Naive thymus-derived CD4-positive, alpha-beta T cell (primary cell): ENCODE data around the gene RABAC1. TPM values are rescaled to one million over a fixed set of nuclear protein-coding genes. Genes with fewer than 3 reads are reported as not detected.

ENCODE experiments used
- ATAC-seq: fragments of 150-1000 bp; cut with Tn5 transposase; 2 replicates; pipeline ENCODE4 v1.10.0; 2021; ENCODE audit warnings: mild to moderate bottlenecking, moderate library complexity
- CTCF ChIA-PET: fragments of 350-600 bp; sonication (Branson Sonifier 250); formaldehyde crosslinking; loops from one replicate; lab custom pipeline; 2021; ENCODE audit warnings: antibody characterized with exemption; lab: Charles Lee
- POLR2A ChIA-PET: fragments of 350-600 bp; sonication (Branson Sonifier 250); formaldehyde crosslinking; loops from one replicate; lab custom pipeline; 2021; ENCODE audit warnings: antibody characterized with exemption, inconsistent platforms; lab: Charles Lee
- DNase-seq, 9 donors: peaks; one replicate each; pipeline versions ENCODE4 v3.0.0 to v3.0.0-alpha.2; 2020 to 2022; ENCODE audit warnings: mixed read lengths in 1 of 9
- H3K27ac ChIP-seq: one replicate; pipeline ENCODE4 v1.7.0; 2013; ENCODE audit warnings: mild to moderate bottlenecking, low read depth, low read length, moderate library complexity
- H3K27me3 ChIP-seq, 2 donors: one replicate each; pipeline ENCODE4 v1.7.0; 2013; ENCODE audit warnings: low read length in 2 of 2, mild to moderate bottlenecking in 2 of 2, moderate library complexity in 2 of 2; ENCODE audit not compliant: control insufficient read depth in 2 of 2, insufficient read depth in 2 of 2
- H3K36me3 ChIP-seq, 3 experiments: 1 replicate in 2 of 3; 2 replicates in 1 of 3; pipeline ENCODE4 v1.7.0; 2013; ENCODE audit warnings: low read length in 3 of 3, mild to moderate bottlenecking in 3 of 3, moderate library complexity in 1 of 3; ENCODE audit not compliant: insufficient read depth in 3 of 3, control insufficient read depth in 2 of 3
- H3K4me1 ChIP-seq, 2 donors: one replicate each; pipeline ENCODE4 v1.7.0; 2013; ENCODE audit warnings: low read length in 2 of 2, mild to moderate bottlenecking in 2 of 2, moderate library complexity in 1 of 2; ENCODE audit not compliant: control insufficient read depth in 2 of 2, insufficient read depth in 2 of 2
- H3K4me3 ChIP-seq: 2 replicates; pipeline ENCODE4 v1.7.0; 2013; ENCODE audit warnings: mild to moderate bottlenecking, low read length
- H3K9me3 ChIP-seq, 3 experiments: 1 replicate in 2 of 3; 2 replicates in 1 of 3; pipeline ENCODE4 v1.7.0; 2013; ENCODE audit warnings: low read length in 3 of 3; ENCODE audit not compliant: control insufficient read depth in 2 of 3
- H3K27ac Mint-ChIP-seq, 9 donors: one replicate each; pipeline ENCODE4 v1.8.0; 2020 to 2022; ENCODE audit warnings: mixed read lengths in 9 of 9, mild to moderate bottlenecking in 8 of 9, moderate library complexity in 5 of 9, inconsistent platforms in 2 of 9
- H3K27me3 Mint-ChIP-seq, 5 donors: one replicate each; pipeline ENCODE4 v1.8.0; 2021 to 2022; ENCODE audit warnings: mixed read lengths in 5 of 5, mild to moderate bottlenecking in 1 of 5
- H3K36me3 Mint-ChIP-seq, 5 donors: one replicate each; pipeline ENCODE4 v1.8.0; 2020 to 2022; ENCODE audit warnings: mixed read lengths in 5 of 5, mild to moderate bottlenecking in 3 of 5, inconsistent platforms in 1 of 5
- H3K4me1 Mint-ChIP-seq, 7 donors: one replicate each; pipeline ENCODE4 v1.8.0; 2020 to 2022; ENCODE audit warnings: mixed read lengths in 7 of 7, mild to moderate bottlenecking in 3 of 7, inconsistent platforms in 1 of 7
- H3K4me3 Mint-ChIP-seq, 10 donors: one replicate each; pipeline ENCODE4 v1.8.0; 2020 to 2022; ENCODE audit warnings: mild to moderate bottlenecking in 10 of 10, mixed read lengths in 10 of 10, moderate library complexity in 6 of 10, inconsistent platforms in 2 of 10
- H3K9me3 Mint-ChIP-seq, 11 donors: one replicate each; pipeline ENCODE4 v1.8.0; 2020 to 2022; ENCODE audit warnings: mixed read lengths in 11 of 11, mild to moderate bottlenecking in 4 of 11, inconsistent platforms in 1 of 11, moderate library complexity in 1 of 11
- intact Hi-C, 2 donors: fragments of 100-400 bp; cut with micrococcal nuclease; formaldehyde crosslinking; loops; one replicate each; pipeline ENCODE4 v1.15.1; 2023
- polyA plus RNA-seq, 2 donors: library from polyadenylated mRNA; unstranded; fragments of 300-500 nt; fragmentation: Illumina TruSeq; gene quantifications; one replicate each; pipeline ENCODE4 v1.2.3, GENCODE V29; 2021
- total RNA-seq, 6 experiments: library from RNA in 5 of 6; stranded (reverse) in 5 of 6; gene quantifications; 1 replicate in 5 of 6; 2 replicates in 1 of 6; pipeline ENCODE4 v1.2.3 and lab custom pipeline; 2021 to 2026

Gene RABAC1
- total and polyA plus RNA-seq, 7 experiments from 2014 or later = 70.4 to 187 (median 86.4) TPM

GRCh38 chr19:41910240-41910991, 48.7 kb downstream of the RABAC1 start:
- Histone ChIP-seq H3K27me3 (peaks cover 0 to 12% of the 10 kb centered on the region in 2 donors), H3K9me3 (no peaks in the 10 kb centered on the region), H3K4me3 (no peak overlapping the region), H3K36me3 (peaks cover 13 to 34% (median 13%) of the 10 kb centered on the region in 3 experiments), H3K4me1 (peaks cover 12 to 38% of the 10 kb centered on the region in 2 donors), H3K27ac (peak overlapping the region; percentile 10)
- H3K36me3 Mint-ChIP-seq = peaks cover 0 to 37% (median 10%) of the 10 kb centered on the region in 5 donors
- ChIA-PET POLR2A (interaction anchor here (0.9 to 15.6 kb wide), 9 partner anchors 9 to 50 kb away, joined by 3 to 348 read pairs (median 6); partner anchors contain the start of genes ARHGEF1, ERFL and RPS19), CTCF (interaction anchor here (0.9 to 1.3 kb wide), 5 partner anchors 15 to 37 kb away, joined by 3 to 4 read pairs (median 3); no protein-coding TSS in a partner anchor)
- peaks cover 0 to 6% (median 0%) of the 10 kb centered on the region in 11 donors for H3K9me3 Mint-ChIP-seq
- H3K27ac Mint-ChIP-seq = peak overlapping the region; percentile 26 to 87 (median 78)
- DNase-seq = peak in 2 of 9 donors; percentile 40 to 45
- H3K4me1 Mint-ChIP-seq = peaks cover 28 to 56% (median 44%) of the 10 kb centered on the region in 7 donors
- peak overlapping the region in 5 of 10 donors; percentile 8 to 49 (median 22) for H3K4me3 Mint-ChIP-seq
- intact Hi-C loops = loop anchor here in 1 of 2 donors (2.0 kb wide), 1 partner anchor 38 kb away; no protein-coding TSS in a partner anchor
- H3K27me3 Mint-ChIP-seq = peaks cover 0 to 28% (median 0%) of the 10 kb centered on the region in 5 donors
- peak; percentile 10 for ATAC-seq

GRCh38 chr19:41909706-41910105, 49.4 kb downstream of the RABAC1 start:
- H3K4me1 Mint-ChIP-seq = peaks cover 31 to 57% (median 49%) of the 10 kb centered on the region in 7 donors

GRCh38 chr19:41908724-41909464, 50.2 kb downstream of the RABAC1 start:
- H3K4me1 ChIP-seq = peaks cover 9 to 29% of the 10 kb centered on the region in 2 donors
- no peaks in the 10 kb centered on the region for H3K9me3 ChIP-seq
- no peak overlapping the region for H3K27ac ChIP-seq
- ChIA-PET POLR2A (interaction anchor here (0.6 to 15.6 kb wide), 9 partner anchors 7 to 36 kb away, joined by 3 to 348 read pairs (median 5); partner anchors contain the start of genes ARHGEF1 and ERFL), CTCF (no interaction called here)
- H3K36me3 Mint-ChIP-seq = peaks cover 0 to 43% (median 13%) of the 10 kb centered on the region in 5 donors
- peak overlapping the region in 7 of 9 donors; percentile 17 to 88 (median 60) for H3K27ac Mint-ChIP-seq
- DNase-seq = peak in 1 of 9 donors; percentile 32
- peaks cover 22 to 49% (median 28%) of the 10 kb centered on the region in 3 experiments for H3K36me3 ChIP-seq
- no peak for ATAC-seq
- H3K9me3 Mint-ChIP-seq = peaks cover 0 to 6% (median 0%) of the 10 kb centered on the region in 11 donors
- peaks cover 34 to 58% (median 47%) of the 10 kb centered on the region in 7 donors for H3K4me1 Mint-ChIP-seq
- H3K4me3 ChIP-seq = no peak overlapping the region
- H3K27me3 Mint-ChIP-seq = peaks cover 0 to 28% (median 0%) of the 10 kb centered on the region in 5 donors
- intact Hi-C loops = no loop called here
- H3K4me3 Mint-ChIP-seq = peak overlapping the region in 1 of 10 donors; percentile 30
- no peaks in the 10 kb centered on the region for H3K27me3 ChIP-seq

More at GRCh38 chr19:41909706-41910105, 49.4 kb downstream of the RABAC1 start:
- H3K36me3 ChIP-seq = peaks cover 18 to 41% (median 20%) of the 10 kb centered on the region in 3 experiments
- Mint-ChIP-seq H3K9me3 (peaks cover 0 to 6% (median 0%) of the 10 kb centered on the region in 11 donors), H3K4me3 (no peak overlapping the region), H3K27me3 (peaks cover 0 to 28% (median 0%) of the 10 kb centered on the region in 5 donors), H3K36me3 (peaks cover 0 to 38% (median 10%) of the 10 kb centered on the region in 5 donors), H3K27ac (peak overlapping the region in 4 of 9 donors; percentile 25 to 87 (median 56))
- H3K4me3 ChIP-seq = no peak overlapping the region
- peak in 1 of 9 donors; percentile 27 for DNase-seq
- H3K27ac ChIP-seq = peak overlapping the region; percentile 10
- intact Hi-C loops = loop anchor here in 1 of 2 donors (2.0 kb wide), 1 partner anchor 37 kb away; no protein-coding TSS in a partner anchor
- peaks cover 0 to 8% of the 10 kb centered on the region in 2 donors for H3K27me3 ChIP-seq
- no peaks in the 10 kb centered on the region for H3K9me3 ChIP-seq
- peaks cover 9 to 34% of the 10 kb centered on the region in 2 donors for H3K4me1 ChIP-seq
- POLR2A ChIA-PET = interaction anchor here (0.9 to 15.6 kb wide), 7 partner anchors 8 to 36 kb away, joined by 3 to 348 read pairs (median 6); partner anchors contain the start of genes ARHGEF1 and ERFL
- CTCF ChIA-PET = interaction anchor here (1.2 kb wide), 1 partner anchor 26 kb away, joined by 3 read pairs; no protein-coding TSS in a partner anchor
- ATAC-seq = no peak

- DNase-seq = no peak
- Mint-ChIP-seq H3K4me3 (no peak overlapping the region), H3K27ac (peak overlapping the region in 3 of 9 donors; percentile 17 to 49 (median 43)), H3K27me3 (peaks cover 0 to 26% (median 0%) of the 10 kb centered on the region in 5 donors), H3K4me1 (peaks cover 34 to 56% (median 49%) of the 10 kb centered on the region in 7 donors), H3K36me3 (peaks cover 0 to 48% (median 13%) of the 10 kb centered on the region in 5 donors), H3K9me3 (peaks cover 0 to 6% (median 0%) of the 10 kb centered on the region in 11 donors)
- Histone ChIP-seq H3K27ac (no peak overlapping the region), H3K9me3 (no peaks in the 10 kb centered on the region), H3K36me3 (peaks cover 30 to 57% (median 36%) of the 10 kb centered on the region in 3 experiments), H3K4me3 (no peak overlapping the region), H3K27me3 (no peaks in the 10 kb centered on the region), H3K4me1 (peaks cover 9 to 26% of the 10 kb centered on the region in 2 donors)
- POLR2A ChIA-PET = interaction anchor here (0.9 to 15.6 kb wide), 5 partner anchors 11 to 26 kb away, joined by 3 to 348 read pairs (median 3); partner anchors contain the start of genes ARHGEF1 and ERFL
- ATAC-seq = no peak
- intact Hi-C loops = no loop called here
- CTCF ChIA-PET = interaction anchor here (0.5 to 0.9 kb wide), 2 partner anchors 21 to 37 kb away, joined by 3 read pairs; no protein-coding TSS in a partner anchor
Measured at GRCh38 chr19:41907994-41908615, 51.0 kb downstream of the RABAC1 start.

- Mint-ChIP-seq H3K4me3 (peak overlapping the region in 2 of 10 donors; percentile 4 to 15), H3K27ac (peak overlapping the region in 5 of 9 donors; percentile 31 to 83 (median 45)), H3K4me1 (peaks cover 29 to 56% (median 48%) of the 10 kb centered on the region in 7 donors), H3K36me3 (peaks cover 0 to 52% (median 13%) of the 10 kb centered on the region in 5 donors), H3K27me3 (peaks cover 0 to 17% (median 0%) of the 10 kb centered on the region in 5 donors), H3K9me3 (peaks cover 0 to 6% (median 0%) of the 10 kb centered on the region in 11 donors)
- no peak for ATAC-seq
- DNase-seq = no peak
- no peak overlapping the region for H3K4me3 ChIP-seq
- POLR2A ChIA-PET = interaction anchor here (0.6 to 15.6 kb wide), 7 partner anchors 11 to 35 kb away, joined by 3 to 348 read pairs (median 5); partner anchors contain the start of genes ARHGEF1 and ERFL
- no peak overlapping the region for H3K27ac ChIP-seq
- no peaks in the 10 kb centered on the region for H3K9me3 ChIP-seq
- CTCF ChIA-PET = interaction anchor here (0.5 to 0.9 kb wide), 3 partner anchors 16 to 38 kb away, joined by 3 read pairs; no protein-coding TSS in a partner anchor
- H3K27me3 ChIP-seq = no peaks in the 10 kb centered on the region
- peaks cover 4 to 24% of the 10 kb centered on the region in 2 donors for H3K4me1 ChIP-seq
- peaks cover 40 to 67% (median 46%) of the 10 kb centered on the region in 3 experiments for H3K36me3 ChIP-seq
- intact Hi-C loops = no loop called here
Measured at GRCh38 chr19:41906916-41907680, 52.0 kb downstream of the RABAC1 start.
